HCT116 (cell line): ENCODE data around the gene HPF1.

Source experiments
- CBX3 ChIP-seq: IDR thresholded peaks from 2 replicates; pipeline ENCODE4 v1.6.1; 2012; ENCODE audit warnings: low read depth
- EGR1 ChIP-seq: IDR thresholded peaks from 2 replicates; pipeline ENCODE4 v1.6.1; 2012; ENCODE audit warnings: low read depth
- ELF1 ChIP-seq: IDR thresholded peaks from 2 replicates; pipeline ENCODE4 v1.6.1; 2012; ENCODE audit warnings: low read depth, borderline replicate concordance
- EZH2 ChIP-seq: fragments of 200-600 bp; sonication (generic); IDR thresholded peaks from 2 replicates; pipeline ENCODE4 v1.6.1; 2017; ENCODE audit warnings: antibody characterized with exemption, mixed run types
- MAX ChIP-seq: IDR thresholded peaks from 2 replicates; pipeline ENCODE4 v1.6.1; 2012
- POLR2A ChIP-seq: IDR thresholded peaks from 2 replicates; pipeline ENCODE4 v1.7.0; 2011; ENCODE audit warnings: borderline replicate concordance; ENCODE audit not compliant: insufficient read depth, insufficient read length; ENCODE audit errors: extremely low read depth
- POLR2AphosphoS5 ChIP-seq: IDR thresholded peaks from 2 replicates; pipeline ENCODE4 v1.6.1; 2011; ENCODE audit warnings: mild to moderate bottlenecking, low read depth, low read length, moderate library complexity
- RAD21 ChIP-seq: IDR thresholded peaks from 2 replicates; pipeline ENCODE4 v1.6.1; 2012; ENCODE audit warnings: low read depth, mild to moderate bottlenecking
- SIN3A ChIP-seq: IDR thresholded peaks from 2 replicates; pipeline ENCODE4 v1.6.1; 2012; ENCODE audit warnings: low read depth
- SRF ChIP-seq: IDR thresholded peaks from 2 replicates; pipeline ENCODE4 v1.6.1; 2012; ENCODE audit warnings: low read depth
- TCF7L2 ChIP-seq: IDR thresholded peaks from 2 replicates; pipeline ENCODE4 v1.7.0; 2011; ENCODE audit warnings: borderline replicate concordance, inconsistent platforms; ENCODE audit not compliant: insufficient read depth, insufficient read length; ENCODE audit errors: extremely low read depth
- ZNF274 ChIP-seq: fragments of 200-500 bp; sonication (Bioruptor generic); IDR thresholded peaks from 2 replicates; pipeline ENCODE4 v1.6.1; 2014; ENCODE audit warnings: mild to moderate bottlenecking, low read depth, low read length, inconsistent platforms
- TF ChIP-seq, protein P1 (sequence below), 3 experiments: fragments of 200-600 bp in 1 of 3; sonication (generic) in 1 of 3; IDR thresholded peaks in 2 of 3; conservative IDR thresholded peaks in 1 of 3; 2 replicates each; pipeline ENCODE4 v1.5.1; 2012 to 2017; ENCODE audit warnings: low read depth in 2 of 3, low read length in 2 of 3, antibody characterized with exemption in 1 of 3, borderline replicate concordance in 1 of 3, control low read depth in 1 of 3, mild to moderate bottlenecking in 1 of 3, mixed read lengths in 1 of 3, mixed run types in 1 of 3, moderate library complexity in 1 of 3; ENCODE audit not compliant: insufficient read depth in 1 of 3
- TF ChIP-seq, protein P2 (sequence below): IDR thresholded peaks from 2 replicates; pipeline ENCODE4 v1.6.1; 2012; ENCODE audit warnings: low read depth

DNA sequence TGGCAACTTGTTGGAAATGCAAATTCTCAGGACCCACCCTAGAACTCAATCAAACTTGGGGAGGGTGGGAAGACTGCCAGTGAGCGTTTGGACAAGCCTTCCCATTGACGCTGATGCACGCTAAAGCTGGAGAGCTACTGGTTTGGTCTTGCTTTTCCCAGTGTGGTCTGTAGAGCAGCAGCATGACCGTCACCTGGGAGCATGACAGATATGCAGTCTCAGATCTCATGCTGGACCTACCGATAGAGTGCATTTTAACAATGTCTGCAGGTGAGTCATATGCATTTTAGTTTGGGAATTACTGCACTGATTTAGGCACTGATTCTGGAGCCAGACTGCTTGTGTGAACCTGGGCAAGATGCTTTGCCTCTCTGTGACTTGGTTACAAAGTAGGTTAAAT is 27.2 kb downstream of the HPF1 start:
- TF ChIP-seq, protein P1, sequence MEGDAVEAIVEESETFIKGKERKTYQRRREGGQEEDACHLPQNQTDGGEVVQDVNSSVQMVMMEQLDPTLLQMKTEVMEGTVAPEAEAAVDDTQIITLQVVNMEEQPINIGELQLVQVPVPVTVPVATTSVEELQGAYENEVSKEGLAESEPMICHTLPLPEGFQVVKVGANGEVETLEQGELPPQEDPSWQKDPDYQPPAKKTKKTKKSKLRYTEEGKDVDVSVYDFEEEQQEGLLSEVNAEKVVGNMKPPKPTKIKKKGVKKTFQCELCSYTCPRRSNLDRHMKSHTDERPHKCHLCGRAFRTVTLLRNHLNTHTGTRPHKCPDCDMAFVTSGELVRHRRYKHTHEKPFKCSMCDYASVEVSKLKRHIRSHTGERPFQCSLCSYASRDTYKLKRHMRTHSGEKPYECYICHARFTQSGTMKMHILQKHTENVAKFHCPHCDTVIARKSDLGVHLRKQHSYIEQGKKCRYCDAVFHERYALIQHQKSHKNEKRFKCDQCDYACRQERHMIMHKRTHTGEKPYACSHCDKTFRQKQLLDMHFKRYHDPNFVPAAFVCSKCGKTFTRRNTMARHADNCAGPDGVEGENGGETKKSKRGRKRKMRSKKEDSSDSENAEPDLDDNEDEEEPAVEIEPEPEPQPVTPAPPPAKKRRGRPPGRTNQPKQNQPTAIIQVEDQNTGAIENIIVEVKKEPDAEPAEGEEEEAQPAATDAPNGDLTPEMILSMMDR (IDR thresholded peaks at IDR 0.05 in 2 of 3, conservative IDR thresholded peaks at IDR 0.05 in 1 of 3; ENCODE audit: borderline replicate concordance in 1 of 3, insufficient read depth in 1 of 3, low read depth in 2 of 3, low read length in 2 of 3): no peak
- TF ChIP-seq POLR2A: no peak
- no peak for TF ChIP-seq SIN3A
- TF ChIP-seq POLR2AphosphoS5: no peak
- no peak for TF ChIP-seq EGR1
- no peak for TF ChIP-seq EZH2
- TF ChIP-seq, protein P2, sequence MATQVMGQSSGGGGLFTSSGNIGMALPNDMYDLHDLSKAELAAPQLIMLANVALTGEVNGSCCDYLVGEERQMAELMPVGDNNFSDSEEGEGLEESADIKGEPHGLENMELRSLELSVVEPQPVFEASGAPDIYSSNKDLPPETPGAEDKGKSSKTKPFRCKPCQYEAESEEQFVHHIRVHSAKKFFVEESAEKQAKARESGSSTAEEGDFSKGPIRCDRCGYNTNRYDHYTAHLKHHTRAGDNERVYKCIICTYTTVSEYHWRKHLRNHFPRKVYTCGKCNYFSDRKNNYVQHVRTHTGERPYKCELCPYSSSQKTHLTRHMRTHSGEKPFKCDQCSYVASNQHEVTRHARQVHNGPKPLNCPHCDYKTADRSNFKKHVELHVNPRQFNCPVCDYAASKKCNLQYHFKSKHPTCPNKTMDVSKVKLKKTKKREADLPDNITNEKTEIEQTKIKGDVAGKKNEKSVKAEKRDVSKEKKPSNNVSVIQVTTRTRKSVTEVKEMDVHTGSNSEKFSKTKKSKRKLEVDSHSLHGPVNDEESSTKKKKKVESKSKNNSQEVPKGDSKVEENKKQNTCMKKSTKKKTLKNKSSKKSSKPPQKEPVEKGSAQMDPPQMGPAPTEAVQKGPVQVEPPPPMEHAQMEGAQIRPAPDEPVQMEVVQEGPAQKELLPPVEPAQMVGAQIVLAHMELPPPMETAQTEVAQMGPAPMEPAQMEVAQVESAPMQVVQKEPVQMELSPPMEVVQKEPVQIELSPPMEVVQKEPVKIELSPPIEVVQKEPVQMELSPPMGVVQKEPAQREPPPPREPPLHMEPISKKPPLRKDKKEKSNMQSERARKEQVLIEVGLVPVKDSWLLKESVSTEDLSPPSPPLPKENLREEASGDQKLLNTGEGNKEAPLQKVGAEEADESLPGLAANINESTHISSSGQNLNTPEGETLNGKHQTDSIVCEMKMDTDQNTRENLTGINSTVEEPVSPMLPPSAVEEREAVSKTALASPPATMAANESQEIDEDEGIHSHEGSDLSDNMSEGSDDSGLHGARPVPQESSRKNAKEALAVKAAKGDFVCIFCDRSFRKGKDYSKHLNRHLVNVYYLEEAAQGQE: no peak
- no peak for TF ChIP-seq RAD21
- no peak for TF ChIP-seq ELF1
- no peak for TF ChIP-seq TCF7L2
- no peak for TF ChIP-seq SRF
- TF ChIP-seq ZNF274: no peak
- TF ChIP-seq MAX: no peak
- TF ChIP-seq CBX3: no peak
